ENCODE results near the gene RRBP1.

Gene RRBP1

GRCh38 chr20:17676942-17677341 lies 5.1 kb downstream of the RRBP1 start:
- Histone ChIP-seq H2AFZ (ENCODE audit: low read length) (no peak overlapping the region), H3K27me3 (replicated peaks; ENCODE audit: insufficient read depth, low read length) (no peaks in the 10 kb centered on the region), H3K4me3 (ENCODE audit: low read length) (no peak overlapping the region), H3F3A (ENCODE audit: insufficient read depth, low read length) (peaks cover 14% of the 10 kb centered on the region), H3K4me2 (ENCODE audit: low read depth, low read length) (no peak overlapping the region), H3K27ac (ENCODE audit: low read length) (no peak overlapping the region), H3K9me2 (replicated peaks; ENCODE audit: insufficient read depth, low read length) (no peaks in the 10 kb centered on the region), H3K9ac (ENCODE audit: low read length) (no peak overlapping the region), H3K9me3 (replicated peaks; ENCODE audit: insufficient read depth, low read length) (no peaks in the 10 kb centered on the region), H4K20me1 (ENCODE audit: insufficient read depth, low read length) (peaks cover 87% of the 10 kb centered on the region), H3K36me3 (replicated peaks; ENCODE audit: insufficient read depth, low read length) (peaks cover 19% of the 10 kb centered on the region), H3K4me1 (ENCODE audit: low read length) (peaks cover 39% of the 10 kb centered on the region), H3K79me2 (ENCODE audit: low read length) (peaks cover 93% of the 10 kb centered on the region)
- TF ChIP-seq, protein P1, sequence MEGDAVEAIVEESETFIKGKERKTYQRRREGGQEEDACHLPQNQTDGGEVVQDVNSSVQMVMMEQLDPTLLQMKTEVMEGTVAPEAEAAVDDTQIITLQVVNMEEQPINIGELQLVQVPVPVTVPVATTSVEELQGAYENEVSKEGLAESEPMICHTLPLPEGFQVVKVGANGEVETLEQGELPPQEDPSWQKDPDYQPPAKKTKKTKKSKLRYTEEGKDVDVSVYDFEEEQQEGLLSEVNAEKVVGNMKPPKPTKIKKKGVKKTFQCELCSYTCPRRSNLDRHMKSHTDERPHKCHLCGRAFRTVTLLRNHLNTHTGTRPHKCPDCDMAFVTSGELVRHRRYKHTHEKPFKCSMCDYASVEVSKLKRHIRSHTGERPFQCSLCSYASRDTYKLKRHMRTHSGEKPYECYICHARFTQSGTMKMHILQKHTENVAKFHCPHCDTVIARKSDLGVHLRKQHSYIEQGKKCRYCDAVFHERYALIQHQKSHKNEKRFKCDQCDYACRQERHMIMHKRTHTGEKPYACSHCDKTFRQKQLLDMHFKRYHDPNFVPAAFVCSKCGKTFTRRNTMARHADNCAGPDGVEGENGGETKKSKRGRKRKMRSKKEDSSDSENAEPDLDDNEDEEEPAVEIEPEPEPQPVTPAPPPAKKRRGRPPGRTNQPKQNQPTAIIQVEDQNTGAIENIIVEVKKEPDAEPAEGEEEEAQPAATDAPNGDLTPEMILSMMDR (IDR thresholded peaks at IDR 0.05; ENCODE audit: low read length), result no peak
- TF ChIP-seq EZH2 (optimal IDR thresholded peaks at IDR 0.05; ENCODE audit: low read depth, low read length), result no peak
- no peak for TF ChIP-seq EZH2phosphoT487 (IDR thresholded peaks at IDR 0.05; ENCODE audit: low read length)
- no peak for DNase-seq

DNA sequence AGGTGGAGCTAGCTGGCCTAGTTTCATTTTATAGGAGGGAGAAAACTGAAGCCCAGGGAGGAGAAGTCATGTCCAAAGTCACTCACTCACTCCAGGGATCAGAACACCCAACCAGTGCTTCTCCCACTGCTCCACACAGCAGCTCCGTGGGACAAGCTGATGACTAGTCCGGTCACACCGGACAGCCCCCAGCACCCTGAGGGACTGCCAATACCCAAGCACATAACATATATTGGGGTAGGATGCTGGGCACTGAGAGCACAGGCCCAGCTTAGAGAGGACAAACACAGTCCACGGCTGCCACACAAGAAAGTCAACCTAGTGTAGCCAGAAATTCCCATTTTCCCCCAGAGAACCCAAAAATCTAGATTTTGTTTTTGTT lies 5.7 kb downstream of the RRBP1 start:
- Histone ChIP-seq H3K27me3 (replicated peaks; ENCODE audit: insufficient read depth, low read length) (no peaks in the 10 kb centered on the region), H3K4me3 (ENCODE audit: low read length) (no peak overlapping the region), H4K20me1 (ENCODE audit: insufficient read depth, low read length) (peaks cover 93% of the 10 kb centered on the region), H3K4me2 (ENCODE audit: low read depth, low read length) (no peak overlapping the region), H3K9me3 (replicated peaks; ENCODE audit: insufficient read depth, low read length) (no peaks in the 10 kb centered on the region), H2AFZ (ENCODE audit: low read length) (no peak overlapping the region), H3K36me3 (replicated peaks; ENCODE audit: insufficient read depth, low read length) (peaks cover 20% of the 10 kb centered on the region), H3K4me1 (ENCODE audit: low read length) (peaks cover 45% of the 10 kb centered on the region), H3K79me2 (ENCODE audit: low read length) (peaks cover 96% of the 10 kb centered on the region), H3K27ac (ENCODE audit: low read length) (no peak overlapping the region), H3K9ac (ENCODE audit: low read length) (no peak overlapping the region), H3K9me2 (replicated peaks; ENCODE audit: insufficient read depth, low read length) (no peaks in the 10 kb centered on the region), H3F3A (ENCODE audit: insufficient read depth, low read length) (peaks cover 20% of the 10 kb centered on the region)
- TF ChIP-seq, protein P1 (IDR thresholded peaks at IDR 0.05; ENCODE audit: low read length), result no peak
- TF ChIP-seq EZH2phosphoT487 (IDR thresholded peaks at IDR 0.05; ENCODE audit: low read length) (no peak), EZH2 (optimal IDR thresholded peaks at IDR 0.05; ENCODE audit: low read depth, low read length) (no peak)
- DNase-seq, result no peak

DNA sequence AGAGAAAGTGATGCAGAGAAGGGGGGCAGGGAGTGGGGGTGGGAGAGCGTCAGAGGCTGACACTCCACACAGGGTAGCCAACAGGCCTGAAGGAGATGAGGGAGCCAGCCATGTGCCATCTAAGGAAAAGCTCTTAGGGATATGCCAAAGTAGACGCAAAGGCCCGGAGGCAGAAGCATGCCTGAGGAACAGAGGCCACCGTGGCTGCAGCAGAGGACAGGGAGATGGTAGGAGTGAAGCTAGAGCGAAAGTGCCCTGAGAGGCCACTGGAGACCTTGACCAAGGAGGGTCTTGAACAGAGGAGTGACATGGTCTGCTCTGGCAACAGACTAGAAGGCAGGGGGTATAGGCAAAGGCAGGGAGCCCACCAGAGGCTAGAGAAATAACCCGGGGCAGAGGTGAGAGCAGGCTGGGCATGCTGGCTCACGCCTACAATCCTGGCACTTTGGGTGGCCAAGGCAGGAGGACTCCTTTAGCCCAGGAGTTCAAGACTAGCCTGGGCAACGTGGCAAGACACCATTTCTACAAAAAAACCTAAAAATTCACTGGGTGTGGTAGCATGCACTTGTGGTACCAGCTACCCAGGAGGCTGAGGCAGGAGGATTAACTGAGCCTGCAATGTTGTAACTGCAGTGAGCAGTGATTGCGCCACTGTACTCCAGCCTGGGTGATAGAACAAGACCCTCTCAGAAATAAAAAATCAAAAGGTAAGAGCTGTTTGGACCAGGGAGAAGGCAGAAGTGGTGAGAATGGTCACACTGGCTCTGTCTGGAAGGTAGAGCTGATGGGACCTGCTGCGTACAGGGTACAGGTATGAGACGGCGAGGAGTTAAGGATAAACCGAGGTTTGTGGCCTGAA lies 6.3 kb downstream of the RRBP1 start:
- H3K79me2 ChIP-seq (ENCODE audit: low read length), result peaks cover 100% of the 10 kb centered on the region
- H3K9me2 ChIP-seq (replicated peaks; ENCODE audit: insufficient read depth, low read length), result no peaks in the 10 kb centered on the region
- H3K4me2 ChIP-seq (ENCODE audit: low read depth, low read length), result no peak overlapping the region
- no peak overlapping the region for H3K27ac ChIP-seq (ENCODE audit: low read length)
- H3K9me3 ChIP-seq (replicated peaks; ENCODE audit: insufficient read depth, low read length), result no peaks in the 10 kb centered on the region
- DNase-seq, result no peak
- H3F3A ChIP-seq (ENCODE audit: insufficient read depth, low read length), result peaks cover 23% of the 10 kb centered on the region
- H3K9ac ChIP-seq (ENCODE audit: low read length), result no peak overlapping the region
- H3K36me3 ChIP-seq (replicated peaks; ENCODE audit: insufficient read depth, low read length), result peaks cover 22% of the 10 kb centered on the region
- no peaks in the 10 kb centered on the region for H3K27me3 ChIP-seq (replicated peaks; ENCODE audit: insufficient read depth, low read length)
- no peak overlapping the region for H3K4me3 ChIP-seq (ENCODE audit: low read length)
- no peak overlapping the region for H2AFZ ChIP-seq (ENCODE audit: low read length)
- TF ChIP-seq EZH2phosphoT487 (IDR thresholded peaks at IDR 0.05; ENCODE audit: low read length) (no peak), EZH2 (optimal IDR thresholded peaks at IDR 0.05; ENCODE audit: low read depth, low read length) (no peak)
- TF ChIP-seq, protein P1 (IDR thresholded peaks at IDR 0.05; ENCODE audit: low read length), result no peak
- peaks cover 51% of the 10 kb centered on the region for H3K4me1 ChIP-seq (ENCODE audit: low read length)
- H4K20me1 ChIP-seq (ENCODE audit: insufficient read depth, low read length), result peaks cover 99% of the 10 kb centered on the region
